Stomach smooth muscle (tissue), 2 donors: Measurements from ENCODE around the gene SMAD6.

ENCODE experiments used
- H3K27ac ChIP-seq: one replicate; pipeline ENCODE4 v1.7.0; 2013; ENCODE audit warnings: mild to moderate bottlenecking, low read length, inconsistent platforms
- H3K27me3 ChIP-seq, 2 donors: one replicate each; pipeline ENCODE4 v1.7.0; 2013; ENCODE audit warnings: low read length in 2 of 2; ENCODE audit not compliant: insufficient read depth in 2 of 2, control insufficient read depth in 1 of 2
- H3K36me3 ChIP-seq, 2 donors: one replicate each; pipeline ENCODE4 v1.7.0; 2013; ENCODE audit warnings: low read length in 2 of 2; ENCODE audit not compliant: control insufficient read depth in 2 of 2, insufficient read depth in 2 of 2
- H3K4me1 ChIP-seq: one replicate; pipeline ENCODE4 v1.7.0; 2013; ENCODE audit warnings: low read length; ENCODE audit not compliant: control insufficient read depth, insufficient read depth
- H3K4me3 ChIP-seq, 2 donors: one replicate each; pipeline ENCODE4 v1.7.0; 2013; ENCODE audit warnings: low read length in 2 of 2
- H3K9ac ChIP-seq, 2 donors: one replicate each; pipeline ENCODE4 v1.7.0; 2013; ENCODE audit warnings: low read length in 2 of 2, mild to moderate bottlenecking in 1 of 2
- H3K9me3 ChIP-seq, 2 donors: one replicate each; pipeline ENCODE4 v1.7.0; 2013; ENCODE audit warnings: low read length in 2 of 2; ENCODE audit not compliant: control insufficient read depth in 2 of 2
- donor health status: healthy.
- donor health status: Pancreatic carcinoma.

The SMAD6 gene

GRCh38 chr15:66691727-66692126 is 10.3 kb upstream of the SMAD6 start:
- no peaks in the 10 kb centered on the region for H3K9me3 ChIP-seq
- H3K36me3 ChIP-seq, result no peaks in the 10 kb centered on the region
- H3K27ac ChIP-seq, result peak overlapping the region; percentile 11
- H3K9ac ChIP-seq, result peak overlapping the region in 1 of 2 donors; percentile 29
- no peak overlapping the region for H3K4me3 ChIP-seq
- no peaks in the 10 kb centered on the region for H3K27me3 ChIP-seq
- H3K4me1 ChIP-seq, result peaks cover 7% of the 10 kb centered on the region

DNA sequence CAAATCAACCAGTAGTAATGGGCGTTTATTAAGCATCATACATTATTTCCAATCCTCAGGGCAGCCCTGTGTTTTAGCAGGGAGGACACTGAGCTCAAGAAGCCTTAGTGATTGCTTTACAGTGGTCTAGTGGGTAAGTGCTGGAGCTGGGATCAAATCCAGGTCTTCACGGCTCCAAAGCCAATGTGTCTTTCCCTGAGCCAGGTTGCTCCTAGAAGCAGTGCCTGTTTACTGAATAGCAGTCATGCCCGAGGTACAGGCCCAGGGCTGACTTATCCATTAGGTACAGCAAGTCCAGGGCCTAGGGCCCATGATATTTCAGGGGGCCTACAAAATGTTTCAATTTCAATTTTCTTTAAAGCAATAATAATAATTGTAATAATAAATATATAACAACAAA is 9.6 kb upstream of the SMAD6 start:
- Histone ChIP-seq H3K27me3 (no peaks in the 10 kb centered on the region), H3K4me1 (peaks cover 7% of the 10 kb centered on the region), H3K4me3 (no peak overlapping the region), H3K27ac (peak overlapping the region; percentile 11), H3K9ac (no peak overlapping the region), H3K9me3 (no peaks in the 10 kb centered on the region), H3K36me3 (no peaks in the 10 kb centered on the region)

DNA sequence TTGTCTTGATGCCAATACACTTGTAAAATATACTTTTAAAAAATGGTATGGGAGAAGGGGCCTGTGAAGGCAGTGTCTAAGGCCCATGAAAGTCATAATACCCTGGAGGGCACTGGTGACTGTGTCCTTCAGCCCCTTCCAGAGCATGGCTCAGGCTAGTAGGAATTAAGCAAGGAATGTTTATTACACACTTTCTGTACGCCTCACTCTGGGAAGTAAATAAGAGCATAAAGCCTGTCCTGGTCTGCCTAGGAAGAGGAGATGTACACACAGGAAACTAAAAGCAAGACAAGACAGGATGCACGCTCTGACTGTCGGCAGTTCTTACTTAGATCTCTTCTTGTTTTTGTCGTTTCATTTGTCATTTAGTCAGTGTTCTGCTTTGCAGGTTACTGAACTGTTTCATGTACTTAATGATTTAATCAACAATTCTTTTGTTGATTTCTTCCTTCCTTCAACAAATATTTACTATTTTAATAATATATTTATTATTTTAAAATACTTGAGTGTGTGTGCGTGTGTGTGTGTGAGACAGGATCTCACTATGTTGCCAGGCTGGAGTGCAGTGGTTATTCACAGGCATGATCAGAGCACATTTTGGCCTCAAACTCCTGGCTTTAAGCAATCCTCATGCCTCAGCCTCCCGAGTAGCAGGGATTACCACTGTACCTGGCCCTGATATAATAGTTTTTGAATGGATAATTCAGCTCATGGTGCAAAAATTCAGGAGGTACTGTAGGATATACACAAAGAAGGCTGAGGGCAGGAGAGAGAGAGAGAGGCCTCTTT is 9.0 kb upstream of the SMAD6 start:
- Histone ChIP-seq H3K9ac (no peak overlapping the region), H3K36me3 (no peaks in the 10 kb centered on the region), H3K27me3 (no peaks in the 10 kb centered on the region), H3K4me3 (no peak overlapping the region), H3K27ac (no peak overlapping the region), H3K9me3 (no peaks in the 10 kb centered on the region), H3K4me1 (peaks cover 7% of the 10 kb centered on the region)

DNA sequence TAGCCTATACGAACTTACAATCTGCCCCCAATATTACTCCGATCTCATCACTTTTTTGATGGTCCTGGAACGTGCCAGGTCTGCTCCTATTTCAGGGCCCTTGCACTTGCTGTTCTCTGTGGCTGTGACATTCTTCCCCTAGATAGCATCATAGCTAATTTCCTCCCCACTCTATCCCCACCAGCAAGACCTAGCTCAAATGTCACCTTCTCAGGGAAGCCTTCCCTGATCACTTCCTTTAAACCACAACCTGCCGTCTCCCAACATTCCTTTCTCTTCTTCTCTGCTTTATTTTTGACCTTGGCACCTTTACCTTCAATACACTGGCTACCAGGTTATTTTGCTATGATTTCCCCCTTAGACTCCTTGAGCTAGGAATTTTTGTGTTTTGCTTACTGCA is 5.3 kb upstream of the SMAD6 start:
- Histone ChIP-seq H3K4me3 (no peak overlapping the region), H3K9ac (no peak overlapping the region)

GRCh38 chr15:66698318-66698961 is 3.6 kb upstream of the SMAD6 start:
- no peaks in the 10 kb centered on the region for H3K36me3 ChIP-seq
- no peaks in the 10 kb centered on the region for H3K9me3 ChIP-seq
- no peak overlapping the region for H3K9ac ChIP-seq
- peaks cover 14% of the 10 kb centered on the region for H3K4me1 ChIP-seq
- H3K27ac ChIP-seq, result no peak overlapping the region
- no peaks in the 10 kb centered on the region for H3K27me3 ChIP-seq
- no peak overlapping the region for H3K4me3 ChIP-seq

More for the DNA sequence above, 5.3 kb upstream of the SMAD6 start:
- Histone ChIP-seq H3K9me3 (no peaks in the 10 kb centered on the region), H3K4me1 (peaks cover 14% of the 10 kb centered on the region), H3K27ac (no peak overlapping the region), H3K27me3 (no peaks in the 10 kb centered on the region), H3K36me3 (no peaks in the 10 kb centered on the region)

DNA sequence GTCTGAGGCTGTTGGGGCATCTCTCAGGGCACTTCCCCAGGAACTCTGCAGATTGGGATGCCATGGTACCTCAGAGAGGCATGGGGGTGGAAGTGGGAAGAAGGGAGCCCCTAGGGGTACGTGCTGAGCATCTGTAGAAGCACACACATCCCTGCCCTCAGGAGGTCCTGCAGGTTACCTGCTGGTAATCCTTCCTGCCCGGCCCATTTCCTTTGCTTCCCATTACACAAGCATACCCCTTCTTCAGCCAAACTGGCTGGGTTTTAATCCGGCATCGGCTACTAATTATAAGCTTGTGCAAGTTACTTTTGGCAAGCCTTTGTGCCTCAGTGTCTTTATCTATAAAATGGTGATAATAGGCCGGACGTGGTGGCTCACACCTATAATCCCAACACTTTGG is 3.1 kb upstream of the SMAD6 start:
- Histone ChIP-seq H3K4me3 (no peak overlapping the region), H3K36me3 (no peaks in the 10 kb centered on the region), H3K9ac (no peak overlapping the region), H3K27me3 (no peaks in the 10 kb centered on the region), H3K4me1 (peaks cover 16% of the 10 kb centered on the region), H3K27ac (no peak overlapping the region), H3K9me3 (no peaks in the 10 kb centered on the region)

DNA sequence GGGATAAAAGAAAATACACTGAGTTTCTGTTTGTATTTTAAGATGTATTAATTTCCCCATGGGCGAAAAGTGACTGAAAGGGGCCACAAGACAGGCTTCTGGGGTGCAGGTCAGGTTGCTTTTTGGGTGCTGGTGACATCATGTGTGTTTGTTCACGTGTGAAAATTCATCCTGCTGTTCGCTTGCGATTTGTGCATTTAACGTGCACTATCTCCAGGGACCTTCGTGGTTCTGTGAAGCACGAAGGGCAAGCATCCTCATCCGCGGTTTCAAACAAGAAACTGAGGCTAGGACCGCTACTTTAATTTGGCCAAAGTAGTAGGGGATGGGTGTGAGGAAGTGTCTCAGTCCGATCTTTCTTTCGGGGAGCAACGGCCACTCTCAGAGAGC is 1.6 kb upstream of the SMAD6 start:
- H3K36me3 ChIP-seq, result no peaks in the 10 kb centered on the region
- H3K27ac ChIP-seq, result peak overlapping the region; percentile 31
- H3K4me3 ChIP-seq, result peak overlapping the region; percentile 58 to 72
- H3K9me3 ChIP-seq, result no peaks in the 10 kb centered on the region
- peak overlapping the region in 1 of 2 donors; percentile 39 for H3K9ac ChIP-seq
- peaks cover 29% of the 10 kb centered on the region for H3K4me1 ChIP-seq
- no peaks in the 10 kb centered on the region for H3K27me3 ChIP-seq

DNA sequence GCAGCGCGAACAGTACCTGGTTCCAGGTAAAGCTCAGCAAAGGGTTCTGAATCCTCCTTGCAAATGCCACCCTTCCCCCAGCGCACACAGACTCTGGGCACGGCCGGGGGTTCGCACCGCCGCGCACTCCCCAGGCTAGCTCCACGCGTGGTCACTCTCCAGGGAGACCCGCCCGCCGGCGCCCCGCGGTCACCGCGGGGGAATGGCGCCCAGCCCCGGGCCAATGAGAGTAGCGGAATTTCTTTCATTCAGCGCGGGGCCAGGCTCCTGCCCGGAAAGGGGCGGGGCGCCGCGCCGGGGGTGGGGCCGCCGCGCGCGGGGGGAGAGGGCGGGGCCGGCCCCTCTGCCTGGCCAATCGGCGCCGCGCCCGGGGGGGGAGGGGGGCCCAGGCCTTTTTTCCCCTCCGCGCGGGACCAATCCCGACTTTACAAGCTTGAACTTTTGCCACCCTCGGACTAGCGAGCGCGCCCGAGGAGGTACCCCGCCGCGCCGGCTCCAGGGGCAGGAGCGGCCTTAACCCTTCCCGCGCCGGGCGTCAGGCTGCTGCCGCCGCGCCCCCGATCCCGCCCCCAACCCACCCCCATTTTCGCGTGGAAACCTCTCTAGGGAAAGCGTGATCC is 1.1 kb upstream of the SMAD6 start:
- Histone ChIP-seq H3K4me1 (peaks cover 34% of the 10 kb centered on the region), H3K9ac (peak overlapping the region; percentile 39 to 47)

DNA sequence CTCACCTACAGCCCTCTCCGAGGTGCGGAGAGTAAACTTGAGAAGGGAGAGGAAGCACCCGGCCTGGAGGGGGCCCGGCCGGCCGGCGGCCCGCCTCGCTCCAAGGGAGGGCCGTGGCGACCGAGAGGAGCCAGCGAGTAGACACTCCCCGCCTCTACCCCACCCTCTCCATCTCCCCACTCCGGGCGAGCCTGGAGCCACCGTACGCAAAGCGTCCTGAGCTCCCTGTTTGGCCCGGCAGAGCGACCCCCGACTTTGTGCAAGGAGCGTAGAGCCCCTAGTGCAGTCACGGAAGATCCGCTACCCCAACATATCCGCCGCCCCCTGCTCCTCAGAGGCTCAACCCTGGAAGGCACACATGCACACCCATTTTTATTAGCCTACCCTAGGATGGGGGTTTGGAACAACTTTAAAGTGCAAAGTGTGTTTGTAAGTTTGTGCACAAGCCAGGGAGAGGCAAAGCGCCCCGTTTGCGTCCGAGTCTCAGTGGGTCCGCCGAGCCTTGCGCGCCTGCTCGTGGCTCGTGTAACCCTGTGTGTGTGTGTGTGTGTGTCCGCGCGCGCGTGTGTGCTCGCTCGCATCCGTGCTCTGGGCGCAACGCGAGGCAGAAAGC is 508 bp upstream of the SMAD6 start:
- H3K4me3 ChIP-seq, result peak overlapping the region; percentile 79 to 86
- H3K9ac ChIP-seq, result peak overlapping the region; percentile 41 to 47
- H3K36me3 ChIP-seq, result no peaks in the 10 kb centered on the region
- H3K27me3 ChIP-seq, result no peaks in the 10 kb centered on the region
- H3K27ac ChIP-seq, result peak overlapping the region; percentile 67
- H3K4me1 ChIP-seq, result peaks cover 40% of the 10 kb centered on the region
- no peaks in the 10 kb centered on the region for H3K9me3 ChIP-seq

More for the DNA sequence above, 1.1 kb upstream of the SMAD6 start:
- no peaks in the 10 kb centered on the region for H3K27me3 ChIP-seq
- H3K27ac ChIP-seq, result peak overlapping the region; percentile 67
- peak overlapping the region; percentile 79 to 86 for H3K4me3 ChIP-seq
- no peaks in the 10 kb centered on the region for H3K9me3 ChIP-seq
- H3K36me3 ChIP-seq, result no peaks in the 10 kb centered on the region

- H3K27me3 ChIP-seq, result no peaks in the 10 kb centered on the region
- no peaks in the 10 kb centered on the region for H3K36me3 ChIP-seq
- H3K9me3 ChIP-seq, result no peaks in the 10 kb centered on the region
- peak overlapping the region; percentile 67 for H3K27ac ChIP-seq
- H3K9ac ChIP-seq, result peak overlapping the region; percentile 42 to 51
- H3K4me3 ChIP-seq, result peak overlapping the region; percentile 79 to 86
- peaks cover 53% of the 10 kb centered on the region for H3K4me1 ChIP-seq
These were observed 927 bp downstream of the SMAD6 start for GRCh38 chr15:66702787-66703539.
